HL-60/S4 (cell line): ENCODE measurements around the gene PNMT.
"Not testable (repeated sequence)": the region's sequence is repeated elsewhere in the genome, so short reads cannot be mapped to it uniquely, and the experiment has no call there.

ENCODE experiments used
- in situ Hi-C: fragments of 300-500 bp; cut with MboI; formaldehyde crosslinking; loops from 2 replicates; pipeline ENCODE4 v1.14.3; 2022; ENCODE audit warnings: low sequenced_read_pairs

The PNMT gene

GRCh38 chr17:39704821-39705551 is 36.7 kb downstream of the PNMT start:
- in situ Hi-C loops = no loop called here

GRCh38 chr17:39705786-39706348 is 37.6 kb downstream of the PNMT start:
- in situ Hi-C loops = no loop called here

GRCh38 chr17:39706383-39706782 is 38.1 kb downstream of the PNMT start:
- in situ Hi-C loops = no loop called here

- in situ Hi-C loops = no loop called here
Measured at GRCh38 chr17:39706921-39707337, 38.7 kb downstream of the PNMT start.

GRCh38 chr17:39709319-39709997 is 41.2 kb downstream of the PNMT start:
- in situ Hi-C loops = no loop called here

GRCh38 chr17:39709998-39710964 is 42.0 kb downstream of the PNMT start:
- in situ Hi-C loops = no loop called here

GRCh38 chr17:39711071-39711470 is 42.8 kb downstream of the PNMT start:
- in situ Hi-C loops = not testable (repeated sequence)

- in situ Hi-C loops = no loop called here
Measured at GRCh38 chr17:39711851-39712250, 43.6 kb downstream of the PNMT start.

- in situ Hi-C loops = no loop called here
Measured at GRCh38 chr17:39714234-39714633, 46.0 kb downstream of the PNMT start.

- in situ Hi-C loops = no loop called here
Measured at GRCh38 chr17:39715375-39716072, 47.3 kb downstream of the PNMT start.

GRCh38 chr17:39716073-39716818 is 48.0 kb downstream of the PNMT start:
- in situ Hi-C loops = no loop called here

- in situ Hi-C loops = no loop called here
Measured at GRCh38 chr17:39716879-39717536, 48.8 kb downstream of the PNMT start.

- in situ Hi-C loops = no loop called here
Measured at GRCh38 chr17:39717660-39718059, 49.4 kb downstream of the PNMT start.

GRCh38 chr17:39719563-39720355 is 51.5 kb downstream of the PNMT start:
- in situ Hi-C loops = no loop called here
